LNCaP clone FGC (cell line): Measurements from ENCODE around the gene DMPK.
A peak's percentile ranks its signal among the peaks of the same experiment; 100 is the strongest.
"Not testable (repeated sequence)": the region's sequence is repeated elsewhere in the genome, so short reads cannot be mapped to it uniquely, and the experiment has no call there.

Source experiments
- DNase-seq: peaks from one replicate; pipeline ENCODE4 v3.0.0-alpha.2; 2011; ENCODE audit warnings: low read depth
- H3K4me3 ChIP-seq: 2 replicates; pipeline ENCODE4 v1.5.1; 2011; ENCODE audit warnings: mild to moderate bottlenecking, low read depth, low read length, control low read depth
- TF ChIP-seq, protein P1 (sequence below): IDR thresholded peaks from 2 replicates; pipeline ENCODE4 v1.5.1; 2012; ENCODE audit warnings: mild to moderate bottlenecking; ENCODE audit not compliant: control insufficient read depth, insufficient read depth; ENCODE audit errors: extremely low read depth

The DMPK gene

DNA sequence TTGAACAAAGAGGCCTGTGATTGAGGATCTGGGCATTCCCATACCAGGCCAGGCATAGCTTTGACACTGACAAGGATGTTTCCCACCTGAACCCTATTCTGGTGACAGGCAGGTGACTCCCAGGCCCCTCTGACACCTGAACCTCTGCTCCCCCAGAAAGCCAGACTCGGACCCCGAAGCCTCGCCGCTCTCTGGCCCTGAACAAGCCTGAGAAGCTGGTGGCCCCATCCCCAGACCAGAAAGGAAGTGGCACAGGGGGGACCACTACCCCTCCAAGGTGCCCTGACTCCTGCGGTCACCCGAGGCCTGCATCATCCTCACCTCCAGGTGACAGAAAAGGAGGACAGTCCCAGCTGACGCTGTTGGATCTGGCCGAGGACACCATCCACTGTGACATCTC is 28.0 kb downstream of the DMPK start:
- no peak for DNase-seq
- TF ChIP-seq, protein P1, sequence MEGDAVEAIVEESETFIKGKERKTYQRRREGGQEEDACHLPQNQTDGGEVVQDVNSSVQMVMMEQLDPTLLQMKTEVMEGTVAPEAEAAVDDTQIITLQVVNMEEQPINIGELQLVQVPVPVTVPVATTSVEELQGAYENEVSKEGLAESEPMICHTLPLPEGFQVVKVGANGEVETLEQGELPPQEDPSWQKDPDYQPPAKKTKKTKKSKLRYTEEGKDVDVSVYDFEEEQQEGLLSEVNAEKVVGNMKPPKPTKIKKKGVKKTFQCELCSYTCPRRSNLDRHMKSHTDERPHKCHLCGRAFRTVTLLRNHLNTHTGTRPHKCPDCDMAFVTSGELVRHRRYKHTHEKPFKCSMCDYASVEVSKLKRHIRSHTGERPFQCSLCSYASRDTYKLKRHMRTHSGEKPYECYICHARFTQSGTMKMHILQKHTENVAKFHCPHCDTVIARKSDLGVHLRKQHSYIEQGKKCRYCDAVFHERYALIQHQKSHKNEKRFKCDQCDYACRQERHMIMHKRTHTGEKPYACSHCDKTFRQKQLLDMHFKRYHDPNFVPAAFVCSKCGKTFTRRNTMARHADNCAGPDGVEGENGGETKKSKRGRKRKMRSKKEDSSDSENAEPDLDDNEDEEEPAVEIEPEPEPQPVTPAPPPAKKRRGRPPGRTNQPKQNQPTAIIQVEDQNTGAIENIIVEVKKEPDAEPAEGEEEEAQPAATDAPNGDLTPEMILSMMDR, result no peak
- no peak overlapping the region for H3K4me3 ChIP-seq

DNA sequence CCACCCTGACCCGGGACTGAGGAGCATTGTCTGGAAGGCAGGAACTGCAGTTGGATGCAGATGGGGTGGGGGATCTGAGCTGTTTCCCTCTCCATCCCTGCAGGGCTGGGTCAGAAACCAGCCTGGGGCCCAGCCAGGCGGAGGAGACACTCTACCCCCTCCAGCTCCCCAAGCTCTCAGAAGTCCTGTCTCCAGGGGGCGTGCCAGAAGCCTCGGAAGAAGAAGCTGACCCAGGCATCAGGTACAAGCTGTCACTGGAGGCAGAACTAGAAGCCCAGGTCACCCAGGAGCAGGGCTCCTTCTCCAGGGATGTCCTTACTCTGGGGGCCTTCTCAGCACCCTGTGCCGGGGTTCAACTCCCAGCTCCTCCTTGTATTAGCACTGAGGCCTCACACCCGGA is 28.7 kb downstream of the DMPK start:
- DNase-seq, result no peak
- no peak overlapping the region for H3K4me3 ChIP-seq
- TF ChIP-seq, protein P1, result no peak

DNA sequence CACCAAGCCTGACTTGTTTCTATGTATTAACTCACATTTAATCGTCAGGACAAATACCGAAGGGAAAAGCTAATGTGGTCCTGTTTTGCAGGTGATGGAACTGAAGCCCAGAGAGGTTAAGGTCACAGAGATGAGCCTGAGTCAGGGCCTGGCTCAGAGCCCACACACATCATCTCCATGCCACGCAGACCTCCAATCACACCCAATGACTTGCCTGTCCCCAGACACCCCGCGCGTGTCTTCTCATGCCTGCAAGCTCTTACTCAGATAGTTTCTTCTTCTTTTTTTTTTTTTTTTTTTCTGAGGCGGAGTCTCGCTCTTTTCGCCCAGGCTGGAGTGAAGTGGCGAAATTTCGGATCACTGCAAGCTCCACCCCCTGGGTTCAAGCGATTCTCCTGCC is 29.7 kb downstream of the DMPK start:
- H3K4me3 ChIP-seq, result no peak overlapping the region
- TF ChIP-seq, protein P1, result no peak
- DNase-seq, result no peak

DNA sequence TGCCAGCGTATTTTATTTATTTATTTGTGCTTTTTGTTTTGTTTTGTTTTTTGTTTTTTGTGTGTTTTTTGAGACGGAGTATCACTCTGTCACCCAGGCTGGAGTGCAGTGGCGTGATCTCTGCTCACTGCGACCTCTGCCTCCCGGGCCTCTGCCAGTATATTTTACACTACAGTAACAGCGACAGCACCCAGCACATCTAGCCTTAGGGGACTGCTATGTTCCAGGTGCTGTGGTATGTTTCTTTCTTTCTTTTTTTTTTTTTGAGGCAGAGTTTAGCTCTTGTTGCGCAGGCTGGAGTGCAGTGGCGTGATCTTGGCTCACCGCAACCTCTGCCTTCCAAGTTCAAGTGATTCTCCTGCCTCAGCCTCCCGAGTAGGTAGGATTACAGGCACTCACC is 30.8 kb downstream of the DMPK start:
- not testable (repeated sequence) for H3K4me3 ChIP-seq, DNase-seq

DNA sequence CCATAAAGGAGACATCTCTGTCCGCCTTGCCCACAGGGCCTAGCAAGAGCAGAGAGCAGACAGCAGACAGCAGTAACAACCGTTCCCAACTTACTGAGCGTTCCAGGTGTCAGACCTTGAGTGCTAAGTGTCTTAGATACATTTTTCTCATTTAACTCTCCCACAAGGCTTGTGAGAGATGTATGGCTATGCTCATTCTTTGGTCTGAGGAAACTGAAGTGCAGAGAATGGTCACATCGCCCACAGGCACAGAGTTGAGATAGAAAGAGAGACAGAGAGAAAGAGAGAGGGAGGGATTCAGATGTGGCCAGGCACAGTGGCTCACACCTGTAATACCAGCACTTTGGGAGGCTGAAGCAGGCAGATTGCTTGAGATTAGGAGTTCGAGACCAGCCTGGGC is 34.8 kb downstream of the DMPK start:
- TF ChIP-seq, protein P1, result no peak
- no peak overlapping the region for H3K4me3 ChIP-seq
- no peak for DNase-seq

DNA sequence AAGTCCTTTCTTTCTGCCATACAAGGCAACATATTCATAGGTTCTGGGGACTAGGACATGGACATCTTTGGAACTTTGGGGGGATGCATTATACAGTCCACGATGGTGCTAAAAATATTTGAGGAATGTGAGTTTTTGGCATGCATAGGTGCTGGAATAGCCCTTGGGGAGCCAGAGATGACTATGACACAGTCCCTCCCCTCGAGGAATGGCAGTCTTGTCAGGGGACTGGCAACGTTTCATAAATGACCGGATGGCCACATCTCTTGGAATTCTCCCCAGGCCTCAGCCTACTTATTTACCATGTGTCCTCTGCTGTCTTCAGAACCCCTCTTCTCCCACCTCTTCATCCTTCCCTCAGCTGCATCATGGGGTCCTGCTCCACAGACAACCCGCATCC is 35.4 kb downstream of the DMPK start:
- no peak for DNase-seq
- no peak overlapping the region for H3K4me3 ChIP-seq
- TF ChIP-seq, protein P1, result no peak

DNA sequence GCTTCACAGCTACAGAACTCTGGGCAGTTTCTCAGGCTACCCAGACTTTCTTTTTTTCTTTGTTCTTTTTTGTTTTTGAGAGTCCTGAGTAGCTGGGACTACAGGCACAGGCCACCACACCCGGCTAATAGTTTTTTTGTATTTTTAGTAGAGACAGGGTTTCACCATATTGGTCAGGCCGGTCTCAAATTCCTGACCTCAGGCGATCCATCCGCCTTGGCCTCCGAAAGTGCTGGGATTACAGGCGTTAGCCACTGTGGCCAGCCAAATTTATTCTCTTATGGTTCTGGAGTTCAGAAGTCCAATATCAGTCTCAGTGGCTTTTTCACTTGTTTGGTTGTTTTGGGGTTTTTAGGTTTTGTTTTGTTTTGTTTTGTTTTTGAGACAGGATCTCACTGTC is 36.7 kb downstream of the DMPK start:
- no peak overlapping the region for H3K4me3 ChIP-seq
- TF ChIP-seq, protein P1, result no peak
- DNase-seq, result no peak

DNA sequence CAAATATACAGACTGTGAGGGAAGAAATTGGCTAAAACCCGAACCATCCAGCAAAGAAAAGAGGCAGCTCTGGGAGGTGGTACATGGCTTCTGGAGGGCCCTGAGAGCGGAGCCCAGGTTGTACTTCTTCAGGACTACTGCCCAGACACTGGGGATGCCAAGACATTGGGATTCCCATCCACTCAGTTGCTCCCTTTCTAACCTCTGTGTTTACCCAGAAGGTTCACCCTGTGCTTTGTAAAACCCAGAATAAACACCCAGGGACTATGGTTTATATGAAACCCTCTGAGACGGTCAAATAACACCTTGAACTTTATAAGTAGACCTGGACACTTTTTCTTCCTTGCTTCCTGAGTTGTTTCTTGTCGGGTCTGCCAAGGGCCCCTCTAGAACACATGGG is 39.3 kb downstream of the DMPK start:
- H3K4me3 ChIP-seq, result no peak overlapping the region
- TF ChIP-seq, protein P1, result no peak
- peak; percentile 96 for DNase-seq
